GM10266 (cell line): ENCODE results near the gene ITGA8.

Experiments used
- DNase-seq: peaks from one replicate; pipeline ENCODE4 v3.0.0; 2012; ENCODE audit errors: extremely low spot score
- CTCF ChIP-seq: IDR thresholded peaks from 2 replicates; pipeline ENCODE4 v1.5.1; 2012; ENCODE audit warnings: mild to moderate bottlenecking, low read depth; ENCODE audit not compliant: control insufficient read depth, insufficient read depth; ENCODE audit errors: missing control alignments

The ITGA8 gene

GRCh38 chr10:15742836-15743235, 23.1 kb upstream of the ITGA8 start:
- no peak for TF ChIP-seq CTCF

DNA sequence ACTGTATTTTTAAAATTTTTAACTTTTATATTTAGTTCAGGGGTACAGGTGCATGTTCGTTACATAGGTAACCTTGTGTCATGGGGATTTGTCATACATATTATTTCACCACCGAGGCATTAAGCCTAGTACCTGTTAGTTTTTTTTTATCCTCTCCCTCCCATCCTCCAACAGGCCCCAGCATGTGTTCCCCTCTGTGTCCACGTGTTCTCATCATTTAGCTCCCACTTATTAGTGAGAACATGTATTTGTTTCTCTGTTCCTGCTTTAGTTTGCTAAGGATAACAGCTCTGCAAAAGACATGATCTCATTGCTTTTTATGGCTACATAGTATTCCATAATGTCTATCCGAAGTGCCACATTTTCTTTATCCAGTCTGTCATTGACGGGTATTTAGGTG, 22.4 kb upstream of the ITGA8 start:
- no peak for TF ChIP-seq CTCF
- DNase-seq = no peak

More at GRCh38 chr10:15742836-15743235, 23.1 kb upstream of the ITGA8 start:
- no peak for DNase-seq

DNA sequence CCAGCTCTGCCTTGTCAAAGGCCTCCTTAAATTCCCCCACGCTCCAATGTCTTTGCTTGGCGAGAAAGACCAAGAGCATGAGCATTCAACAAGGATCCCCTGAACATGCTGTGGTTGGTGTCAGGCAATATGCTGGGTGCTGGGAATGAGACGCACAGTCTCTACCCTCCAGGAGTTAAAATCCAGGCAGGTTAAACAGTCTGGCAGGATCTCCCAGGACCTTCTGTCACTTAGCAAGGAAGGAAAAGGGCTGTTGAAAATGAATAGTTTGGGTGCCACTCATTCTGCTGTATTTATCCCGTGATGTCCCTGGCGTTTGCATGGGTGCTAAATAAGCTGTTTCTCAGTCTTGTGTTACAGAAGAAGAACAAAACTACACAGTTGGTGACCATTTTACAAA, 21.9 kb upstream of the ITGA8 start:
- no peak for TF ChIP-seq CTCF
- DNase-seq = no peak

- TF ChIP-seq CTCF = no peak
Observed at GRCh38 chr10:15740261-15740660, 20.5 kb upstream of the ITGA8 start.

GRCh38 chr10:15739254-15739970, 19.7 kb upstream of the ITGA8 start:
- no peak for TF ChIP-seq CTCF

More at GRCh38 chr10:15740261-15740660, 20.5 kb upstream of the ITGA8 start:
- no peak for DNase-seq

DNA sequence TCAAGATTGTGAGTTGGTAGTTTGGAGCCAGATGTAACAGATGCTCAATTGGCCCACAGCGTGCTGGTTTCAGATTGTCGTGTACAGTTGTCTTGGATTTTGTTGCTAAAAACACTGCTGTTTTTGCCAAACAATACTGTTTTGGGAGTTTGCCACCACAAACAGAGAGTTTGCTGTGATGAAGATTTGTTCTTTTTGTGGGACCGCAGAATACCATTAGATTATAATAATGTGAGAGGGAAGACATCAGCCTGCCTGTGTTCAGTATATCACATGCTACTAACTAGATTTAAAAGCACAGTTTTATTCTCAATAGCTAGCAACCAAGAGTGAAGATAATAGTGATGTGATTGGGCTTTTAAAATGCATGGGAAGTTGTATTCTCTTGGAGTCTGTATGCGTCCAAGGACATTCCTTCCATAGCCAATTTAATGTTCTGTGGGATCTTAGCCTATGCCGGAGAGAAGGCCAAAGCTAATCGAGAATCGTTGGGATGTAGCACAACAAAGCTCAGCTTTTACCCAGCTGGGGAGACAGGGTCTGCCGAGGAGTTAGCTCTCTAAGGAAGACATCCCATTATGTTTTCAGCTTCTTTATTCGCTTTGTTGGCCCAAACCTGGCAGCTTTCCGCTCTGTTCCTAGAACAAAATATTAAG, 18.7 kb upstream of the ITGA8 start:
- DNase-seq = no peak
- TF ChIP-seq CTCF = no peak

More at GRCh38 chr10:15739254-15739970, 19.7 kb upstream of the ITGA8 start:
- no peak for DNase-seq

DNA sequence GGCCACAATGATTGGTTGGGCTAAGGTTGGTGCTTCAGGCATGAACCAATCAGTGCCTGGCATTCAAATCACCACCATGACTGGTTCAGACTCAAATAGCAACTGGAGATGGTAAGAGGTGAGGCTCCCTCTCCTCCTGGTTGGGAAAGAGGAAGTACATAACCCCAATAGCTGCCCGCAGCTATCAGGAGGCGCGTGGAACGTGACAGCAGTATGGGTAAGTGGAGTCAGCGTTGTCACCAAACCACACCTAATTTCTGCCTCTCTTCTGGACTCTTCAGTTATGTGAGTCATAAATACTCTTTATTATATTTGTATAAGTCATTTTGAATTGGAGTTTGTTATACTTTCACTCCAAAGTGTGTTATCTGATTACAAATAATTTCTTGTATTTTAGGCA, 17.9 kb upstream of the ITGA8 start:
- no peak for TF ChIP-seq CTCF
- DNase-seq = no peak
